H1 (cell line): ENCODE data around the gene NT5M. TPM values are rescaled to one million over a fixed set of nuclear protein-coding genes. Genes with fewer than 3 reads are reported as not detected.

Source experiments
- CTCF ChIA-PET: fragments of 300-600 bp; sonication (Branson Sonifier 250); formaldehyde crosslinking; loops from one replicate; lab custom pipeline; 2021; ENCODE audit not compliant: partially characterized antibody; lab: Charles Lee
- POLR2A ChIA-PET: fragments of 300-600 bp; sonication (Branson Sonifier 250); formaldehyde crosslinking; loops from one replicate; lab custom pipeline; 2021; ENCODE audit warnings: inconsistent platforms; ENCODE audit not compliant: partially characterized antibody; lab: Charles Lee
- DNase-seq, 2 experiments: peaks; one replicate each; pipeline versions ENCODE4 v3.0.0 to v3.0.0-alpha.2; 2010 to 2022; ENCODE audit warnings: low spot score in 2 of 2, low read depth in 1 of 2, mixed read lengths in 1 of 2
- FAIRE-seq: peaks from 2 replicates; lab custom pipeline; 2011; peaks lifted over from hg19 to GRCh38; lab: Jason Lieb, UNC
- H2AFZ ChIP-seq: 2 replicates; pipeline ENCODE4 v1.8.1; 2012; ENCODE audit warnings: low read length, inconsistent platforms
- H2AK5ac ChIP-seq: 2 replicates; pipeline ENCODE4 v1.6.1; 2013; ENCODE audit warnings: low read depth, low read length
- H2BK120ac ChIP-seq: replicated peaks from 2 replicates; pipeline ENCODE3; 2013; ENCODE audit warnings: low read depth, low read length, inconsistent platforms
- H2BK12ac ChIP-seq: 2 replicates; pipeline ENCODE4 v1.6.1; 2013; ENCODE audit warnings: low read depth, low read length
- H2BK15ac ChIP-seq: 2 replicates; pipeline ENCODE4 v1.6.1; 2013; ENCODE audit warnings: low read length
- H2BK20ac ChIP-seq: 2 replicates; pipeline ENCODE4 v1.6.1; 2013; ENCODE audit warnings: low read length
- H2BK5ac ChIP-seq: 2 replicates; pipeline ENCODE4 v1.6.1; 2013; ENCODE audit warnings: low read depth, low read length
- H3K14ac ChIP-seq: 2 replicates; pipeline ENCODE4 v1.6.1; 2013; ENCODE audit warnings: inconsistent platforms; ENCODE audit not compliant: insufficient read length
- H3K18ac ChIP-seq: 2 replicates; pipeline ENCODE4 v1.6.1; 2013; ENCODE audit warnings: low read length; ENCODE audit errors: extremely low read depth
- H3K23ac ChIP-seq: 2 replicates; pipeline ENCODE4 v1.6.1; 2013; ENCODE audit warnings: inconsistent platforms; ENCODE audit not compliant: insufficient read length
- H3K23me2 ChIP-seq: 2 replicates; pipeline ENCODE4 v1.6.1; 2013; ENCODE audit warnings: low read depth, low read length
- H3K27ac ChIP-seq: 2 replicates; pipeline ENCODE4 v1.6.1; 2011; ENCODE audit warnings: low read depth, low read length, inconsistent platforms
- H3K27me3 ChIP-seq, 4 experiments: replicated peaks in 1 of 4; 1 replicate in 1 of 4; 2 replicates in 3 of 4; pipeline versions ENCODE4 v1.6.1 to v1.8.1; 2011 to 2013; ENCODE audit warnings: low read length in 3 of 4, mild to moderate bottlenecking in 3 of 4, inconsistent platforms in 2 of 4, mixed read lengths in 2 of 4, moderate library complexity in 1 of 4; ENCODE audit not compliant: control insufficient read depth in 3 of 4, insufficient read depth in 3 of 4; ENCODE audit errors: extremely low read depth in 1 of 4
- H3K36me3 ChIP-seq, 4 experiments: 2 replicates each; pipeline versions ENCODE4 v1.6.1 to v1.8.1; 2011 to 2013; ENCODE audit warnings: mild to moderate bottlenecking in 4 of 4, low read length in 3 of 4, moderate library complexity in 2 of 4, control low read depth in 1 of 4, inconsistent platforms in 1 of 4; ENCODE audit not compliant: insufficient read depth in 4 of 4, control insufficient read depth in 2 of 4
- H3K4ac ChIP-seq: replicated peaks from 2 replicates; pipeline ENCODE3; 2013; ENCODE audit warnings: low read length, low read depth, mixed read lengths, inconsistent platforms; ENCODE audit not compliant: insufficient read length
- H3K4me1 ChIP-seq, 4 experiments: replicated peaks in 1 of 4; 1 replicate in 1 of 4; 2 replicates in 3 of 4; pipeline versions ENCODE4 v1.6.1 to v1.8.1; 2011 to 2013; ENCODE audit warnings: low read length in 3 of 4, inconsistent platforms in 2 of 4, mixed read lengths in 1 of 4; ENCODE audit not compliant: insufficient read depth in 4 of 4, control insufficient read depth in 3 of 4
- H3K4me2 ChIP-seq, 2 experiments: 2 replicates each; pipeline versions ENCODE4 v1.6.1 to v1.8.1; 2011 to 2013; ENCODE audit warnings: low read depth in 2 of 2, low read length in 2 of 2, control low read depth in 1 of 2, inconsistent platforms in 1 of 2, mild to moderate bottlenecking in 1 of 2; ENCODE audit not compliant: insufficient read depth in 1 of 2
- H3K4me3 ChIP-seq, 4 experiments: fragments of 200-600, 300-600 bp in 1 of 4; sonication (generic), shearing (Covaris generic), sonication (Bioruptor Twin) in 1 of 4; 2 replicates each; pipeline versions ENCODE4 v1.5.1 to v1.8.1; 2011 to 2016; ENCODE audit warnings: low read length in 4 of 4, low read depth in 3 of 4, control low read depth in 2 of 4, inconsistent platforms in 2 of 4, mild to moderate bottlenecking in 2 of 4, mixed read lengths in 1 of 4, moderate library complexity in 1 of 4; ENCODE audit not compliant: insufficient read depth in 2 of 4; ENCODE audit errors: extremely low read depth in 1 of 4
- H3K56ac ChIP-seq: replicated peaks from 2 replicates; pipeline ENCODE3; 2013; ENCODE audit warnings: low read depth, mild to moderate bottlenecking, mixed read lengths, low read length, inconsistent platforms; ENCODE audit not compliant: insufficient read length
- H3K79me1 ChIP-seq: 2 replicates; pipeline ENCODE4 v1.6.1; 2013; ENCODE audit warnings: low read depth, low read length, control low read depth
- H3K79me2 ChIP-seq, 2 experiments: 2 replicates each; pipeline versions ENCODE4 v1.6.1 to v1.8.1; 2012 to 2013; ENCODE audit warnings: low read length in 2 of 2, mild to moderate bottlenecking in 2 of 2, inconsistent platforms in 1 of 2; ENCODE audit not compliant: insufficient read depth in 2 of 2, control insufficient read depth in 1 of 2
- H3K9ac ChIP-seq, 4 experiments: replicated peaks in 1 of 4; 1 replicate in 1 of 4; 2 replicates in 3 of 4; pipeline versions ENCODE4 v1.6.1 to v1.8.1; 2011 to 2013; ENCODE audit warnings: low read depth in 3 of 4, low read length in 3 of 4, control low read depth in 2 of 4, mild to moderate bottlenecking in 2 of 4, moderate library complexity in 2 of 4, inconsistent platforms in 1 of 4; ENCODE audit errors: extremely low read depth in 1 of 4
- H3K9me3 ChIP-seq, 2 experiments: 2 replicates each; pipeline versions ENCODE4 v1.6.1 to v1.8.1; 2012 to 2013; ENCODE audit warnings: mild to moderate bottlenecking in 2 of 2, moderate library complexity in 2 of 2, control low read depth in 1 of 2, inconsistent platforms in 1 of 2, low read depth in 1 of 2, low read length in 1 of 2, mixed read lengths in 1 of 2; ENCODE audit not compliant: insufficient read depth in 2 of 2
- H4K20me1 ChIP-seq, 2 experiments: replicated peaks in 1 of 2; 2 replicates each; pipeline versions ENCODE3 to v1.8.1; 2011 to 2013; ENCODE audit warnings: inconsistent platforms in 2 of 2, low read length in 2 of 2, mild to moderate bottlenecking in 1 of 2; ENCODE audit not compliant: insufficient read depth in 2 of 2, control insufficient read depth in 1 of 2
- H4K5ac ChIP-seq: 2 replicates; pipeline ENCODE4 v1.6.1; 2013; ENCODE audit warnings: low read length, low read depth, mixed read lengths, inconsistent platforms; ENCODE audit not compliant: insufficient read length
- H4K8ac ChIP-seq: 2 replicates; pipeline ENCODE4 v1.8.0; 2013; ENCODE audit warnings: mild to moderate bottlenecking, moderate library complexity, low read length, inconsistent platforms; ENCODE audit not compliant: insufficient read depth; ENCODE audit errors: extremely low read depth
- H4K91ac ChIP-seq: replicated peaks from 2 replicates; pipeline ENCODE3; 2013; ENCODE audit warnings: low read length, mixed read lengths, inconsistent platforms; ENCODE audit not compliant: insufficient read length
- CBX5 ChIP-seq: fragments of 300-800, 300-1000 bp; sonication (generic); IDR thresholded peaks from 2 replicates; pipeline ENCODE4 v1.7.1; 2016; ENCODE audit warnings: antibody characterized with exemption, low read length, low read depth
- FOSL1 ChIP-seq: IDR thresholded peaks from 2 replicates; pipeline ENCODE4 v1.6.1; 2011; ENCODE audit warnings: mild to moderate bottlenecking, low read depth, low read length, moderate library complexity; ENCODE audit not compliant: insufficient read depth
- KDM1A ChIP-seq: fragments of 200-600, 300-600 bp; sonication (generic); IDR thresholded peaks from 2 replicates; pipeline ENCODE4 v1.7.1; 2016; ENCODE audit warnings: mild to moderate bottlenecking, low read length, borderline replicate concordance
- MAFK ChIP-seq: IDR thresholded peaks from 2 replicates; pipeline ENCODE4 v1.6.1; 2012; ENCODE audit warnings: low read depth, mild to moderate bottlenecking, improper control_type of control experiment, low read length
- POLR2A ChIP-seq, 2 experiments: IDR thresholded peaks; 1 replicate in 1 of 2; 2 replicates in 1 of 2; pipeline ENCODE4 v1.6.1; 2011; ENCODE audit warnings: low read depth in 2 of 2, low read length in 2 of 2, mild to moderate bottlenecking in 2 of 2; ENCODE audit errors: control extremely low read depth in 1 of 2
- SP1 ChIP-seq: IDR thresholded peaks from 2 replicates; pipeline ENCODE4 v1.6.1; 2011; ENCODE audit warnings: low read depth, low read length
- TEAD4 ChIP-seq: IDR thresholded peaks from 2 replicates; pipeline ENCODE4 v1.6.1; 2012; ENCODE audit warnings: low read depth, low read length, inconsistent platforms, mixed read lengths
- WGBS, 2 experiments: shearing (Covaris generic) in 1 of 2; methylation state at CpG; one replicate each; pipeline versions ENCODE4 v1.1.6 to v1.1.7; 2013 to 2015; ENCODE audit warnings: low lambda C conversion rate in 2 of 2, mixed read lengths in 2 of 2, inconsistent platforms in 1 of 2, low coverage in 1 of 2, missing lambda C conversion rate in 1 of 2; ENCODE audit not compliant: insufficient replicate concordance in 2 of 2, insufficient coverage in 1 of 2, insufficient read length in 1 of 2; ENCODE audit errors: extremely low coverage in 1 of 2, missing lambda C conversion rate in 1 of 2; 5-methylcytosine and 5-hydroxymethylcytosine counted together
- polyA plus RNA-seq, 7 experiments: library from polyadenylated mRNA; depleted of rRNA in 3 of 7; stranded (reverse) in 5 of 7; unstranded in 2 of 7; fragments of >200 nt in 5 of 7; fragments of 200-250 nt in 2 of 7; gene quantifications; 1 replicate in 5 of 7; 2 replicates in 1 of 7; 4 replicates in 1 of 7; pipeline versions ENCODE4 v1.2.1 to v1.2.3, GENCODE V29; 2011 to 2013; ENCODE audit warnings: missing spikeins in 2 of 7, mixed read lengths in 2 of 7
- total RNA-seq: library from RNA; stranded (reverse); fragmentation: NEBNext Ultra II Directional; extraction: Animal tissue kit (Norgen Biotek cat#: 25700); gene quantifications from 2 replicates; pipeline ENCODE4 v1.2.1, GENCODE V29; 2021

The NT5M gene
- total and polyA plus RNA-seq, 2 of the 8 experiments (the other 6 are each of a cell fraction or from before 2014, with no cell fraction given): 7.6 to 18.2 TPM

DNA sequence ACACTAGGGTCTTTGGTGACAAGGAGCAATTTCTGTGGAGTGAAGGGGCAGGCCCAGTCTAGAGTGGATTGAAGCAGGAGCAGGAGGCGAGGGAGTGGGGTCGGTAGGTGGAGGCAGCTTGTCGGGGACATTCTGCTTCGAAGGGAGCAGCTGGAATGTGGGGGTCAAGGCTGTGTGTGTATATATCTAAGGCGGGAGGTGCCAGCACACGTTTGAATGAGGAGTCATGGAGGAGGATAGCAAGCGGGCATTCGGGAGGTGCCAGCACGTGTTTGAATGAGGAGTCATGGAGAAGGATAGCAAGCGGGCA lies 17.7 kb downstream of the NT5M start:
- Histone ChIP-seq H4K20me1 (peaks cover 0 to 3% of the 10 kb centered on the region in 2 experiments), H2AFZ (no peak overlapping the region), H2BK120ac (no peak overlapping the region), H3K4me1 (no peaks in the 10 kb centered on the region), H2BK20ac (no peak overlapping the region), H3K4me2 (no peak overlapping the region), H4K8ac (no peak overlapping the region), H4K91ac (no peak overlapping the region), H3K9me3 (no peaks in the 10 kb centered on the region), H3K4me3 (no peak overlapping the region), H3K36me3 (no peaks in the 10 kb centered on the region; a peak in 1 of 8 replicates), H4K5ac (no peak overlapping the region), H3K4ac (no peak overlapping the region), H2AK5ac (no peak overlapping the region), H3K27ac (no peak overlapping the region), H3K14ac (no peak overlapping the region), H3K23ac (no peak overlapping the region), H3K9ac (no peak overlapping the region), H3K27me3 (no peaks in the 10 kb centered on the region), H3K18ac (no peak overlapping the region), H3K56ac (no peak overlapping the region), H3K79me2 (no peaks in the 10 kb centered on the region), H3K79me1 (no peaks in the 10 kb centered on the region), H2BK12ac (no peak overlapping the region), H2BK5ac (no peak overlapping the region), H2BK15ac (no peak overlapping the region), H3K23me2 (no peaks in the 10 kb centered on the region)
- CTCF ChIA-PET: no interaction called here
- TF ChIP-seq FOSL1 (no peak), SP1 (no peak), KDM1A (no peak), POLR2A (IDR thresholded peaks at IDR 0.05; ENCODE audit: control extremely low read depth in 1 of 2, low read depth in 2 of 2, low read length in 2 of 2) (no peak), TEAD4 (no peak), MAFK (no peak), CBX5 (no peak)
- POLR2A ChIA-PET: interaction anchor here (0.6 kb wide), 1 partner anchor 14 kb away, joined by 4 read pairs; no protein-coding TSS in a partner anchor
- no peak for DNase-seq
- WGBS, 2 experiments: 89% methylated on average over 10 of the region's 10 CpGs; no CpG with 5 or more reads in 1 of the 2 experiments
- no peak for FAIRE-seq
